Activated naive CD8-positive, alpha-beta T cell treated with anti-CD3 and anti-CD28 coated beads for 36 hours (primary cell): ENCODE results near the gene WNK2. TPM values are rescaled to one million over a fixed set of nuclear protein-coding genes. Genes with fewer than 3 reads are reported as not detected.
A peak's percentile ranks its signal among the peaks of the same experiment; 100 is the strongest.

ENCODE experiments used
- DNase-seq: peaks from one replicate; pipeline ENCODE4 v3.0.0; 2021
- H3K27ac Mint-ChIP-seq: one replicate; pipeline ENCODE4 v1.8.0; 2022; ENCODE audit warnings: mild to moderate bottlenecking, moderate library complexity, mixed read lengths
- H3K27me3 Mint-ChIP-seq: one replicate; pipeline ENCODE4 v1.8.0; 2022; ENCODE audit warnings: mild to moderate bottlenecking, mixed read lengths
- H3K36me3 Mint-ChIP-seq: one replicate; pipeline ENCODE4 v1.8.0; 2021; ENCODE audit warnings: mild to moderate bottlenecking, mixed read lengths
- H3K4me1 Mint-ChIP-seq: one replicate; pipeline ENCODE4 v1.8.0; 2021; ENCODE audit warnings: mixed read lengths
- H3K4me3 Mint-ChIP-seq: one replicate; pipeline ENCODE4 v1.8.0; 2022; ENCODE audit warnings: mild to moderate bottlenecking, moderate library complexity, mixed read lengths
- H3K9me3 Mint-ChIP-seq: one replicate; pipeline ENCODE4 v1.8.0; 2022; ENCODE audit warnings: mixed read lengths
- total RNA-seq, 2 experiments: library from RNA; stranded (reverse); gene quantifications; one replicate each; pipeline ENCODE4 v1.2.3, GENCODE V29; 2021

Gene WNK2
- total RNA-seq, 2 experiments from 2014 or later = 0.88 to 0.89 TPM

DNA sequence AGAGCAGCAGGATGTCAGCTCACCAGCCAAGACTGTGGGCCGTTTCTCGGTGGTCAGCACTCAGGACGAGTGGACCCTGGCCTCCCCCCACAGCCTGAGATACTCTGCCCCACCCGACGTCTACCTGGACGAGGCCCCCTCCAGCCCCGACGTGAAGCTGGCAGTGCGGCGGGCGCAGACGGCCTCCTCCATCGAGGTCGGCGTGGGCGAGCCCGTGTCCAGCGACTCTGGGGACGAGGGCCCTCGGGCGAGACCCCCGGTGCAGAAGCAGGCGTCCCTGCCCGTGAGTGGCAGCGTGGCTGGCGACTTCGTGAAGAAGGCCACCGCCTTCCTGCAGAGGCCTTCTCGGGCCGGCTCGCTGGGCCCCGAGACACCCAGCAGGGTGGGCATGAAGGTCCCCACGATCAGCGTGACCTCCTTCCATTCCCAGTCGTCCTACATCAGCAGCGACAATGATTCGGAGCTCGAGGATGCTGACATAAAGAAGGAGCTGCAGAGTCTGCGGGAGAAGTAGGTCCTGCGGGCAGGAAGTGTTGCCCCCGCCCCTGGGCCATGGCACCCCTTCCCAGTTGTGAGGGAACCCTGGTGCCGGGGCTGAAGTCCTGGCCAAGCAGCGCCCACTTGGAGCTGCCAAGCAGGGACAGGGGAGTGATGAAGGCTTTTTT is 108.9 kb downstream of the WNK2 start:
- H3K36me3 Mint-ChIP-seq = no peaks in the 10 kb centered on the region
- H3K9me3 Mint-ChIP-seq = no peaks in the 10 kb centered on the region
- no peak overlapping the region for H3K4me3 Mint-ChIP-seq
- no peak for DNase-seq
- no peak overlapping the region for H3K27ac Mint-ChIP-seq
- no peaks in the 10 kb centered on the region for H3K4me1 Mint-ChIP-seq
- H3K27me3 Mint-ChIP-seq = no peaks in the 10 kb centered on the region

DNA sequence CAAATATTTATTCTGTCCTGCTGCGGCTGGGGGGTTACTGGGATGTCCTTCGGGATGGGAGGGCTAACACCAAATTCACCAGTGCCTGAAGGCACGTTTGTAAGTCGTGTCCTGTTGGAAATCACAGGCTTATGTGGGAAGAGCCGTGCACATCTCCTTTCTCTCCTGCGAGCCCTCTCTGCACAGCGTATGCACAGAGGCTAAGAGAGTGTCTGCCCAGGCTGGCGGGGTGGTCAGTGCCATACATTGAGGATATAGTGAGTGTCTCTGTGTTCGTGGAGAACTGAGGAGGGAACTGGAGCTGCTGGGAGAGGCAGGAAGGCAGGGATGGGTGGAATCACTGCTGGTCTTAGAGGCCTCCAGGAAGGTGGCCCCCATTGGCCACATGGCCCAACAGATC is 110.1 kb downstream of the WNK2 start:
- DNase-seq = no peak
- no peak overlapping the region for H3K4me3 Mint-ChIP-seq
- no peaks in the 10 kb centered on the region for H3K36me3 Mint-ChIP-seq
- no peaks in the 10 kb centered on the region for H3K9me3 Mint-ChIP-seq
- no peaks in the 10 kb centered on the region for H3K27me3 Mint-ChIP-seq
- H3K27ac Mint-ChIP-seq = no peak overlapping the region
- H3K4me1 Mint-ChIP-seq = no peaks in the 10 kb centered on the region

DNA sequence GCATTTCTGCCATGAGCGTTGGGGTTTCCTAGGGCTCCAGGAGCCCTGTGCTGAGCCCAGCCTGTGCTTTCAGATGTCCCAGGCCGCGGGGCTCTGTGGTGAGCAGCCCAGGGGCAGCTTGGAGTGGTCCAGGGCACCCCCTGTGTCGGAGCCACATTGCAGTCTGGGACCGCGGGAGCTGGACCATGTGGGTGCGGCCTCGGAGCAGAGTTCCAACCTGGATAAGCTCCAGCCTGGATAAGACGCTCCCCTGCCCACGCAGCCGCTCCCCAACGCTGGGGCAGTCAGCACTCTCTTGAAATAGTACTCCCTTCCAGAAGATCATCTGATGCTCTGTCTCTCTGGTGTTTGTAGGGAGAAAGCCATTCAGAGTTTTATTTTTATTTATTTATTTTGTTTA is 111.1 kb downstream of the WNK2 start:
- no peak for DNase-seq
- Mint-ChIP-seq H3K4me3 (no peak overlapping the region), H3K27ac (no peak overlapping the region), H3K27me3 (no peaks in the 10 kb centered on the region), H3K36me3 (no peaks in the 10 kb centered on the region), H3K4me1 (no peaks in the 10 kb centered on the region), H3K9me3 (no peaks in the 10 kb centered on the region)

DNA sequence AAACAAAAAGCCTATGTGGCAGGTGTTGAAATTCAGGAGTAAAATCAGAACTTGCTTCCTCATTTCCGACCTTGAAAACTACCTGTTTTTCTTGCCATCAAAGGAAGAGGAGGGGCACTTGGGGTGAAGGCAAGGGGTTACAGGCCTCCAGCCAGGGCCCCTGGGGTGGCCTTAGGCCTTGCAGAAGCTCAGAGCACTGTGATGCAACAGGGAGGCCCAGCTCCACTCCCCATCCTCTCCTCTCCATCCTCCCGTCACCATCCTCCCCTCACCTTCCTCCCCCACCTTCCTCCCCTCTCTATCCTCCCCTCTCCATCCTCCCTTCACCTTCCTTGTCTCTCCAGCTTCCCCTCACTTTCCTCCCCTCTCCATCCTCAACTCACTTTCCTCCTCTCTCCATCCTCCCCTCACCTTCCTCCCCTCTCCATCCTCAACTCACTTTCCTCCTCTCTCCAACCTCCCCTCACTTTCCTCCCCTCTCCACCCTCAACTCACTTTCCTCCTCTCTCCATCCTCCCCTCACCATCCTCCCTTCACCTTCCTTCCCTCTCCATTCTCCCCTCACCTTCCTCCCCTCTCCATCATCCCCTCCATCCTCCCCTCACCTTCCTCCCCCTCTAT is 111.6 kb downstream of the WNK2 start:
- H3K36me3 Mint-ChIP-seq = no peaks in the 10 kb centered on the region
- DNase-seq = no peak
- H3K9me3 Mint-ChIP-seq = no peaks in the 10 kb centered on the region
- H3K4me1 Mint-ChIP-seq = no peaks in the 10 kb centered on the region
- H3K4me3 Mint-ChIP-seq = no peak overlapping the region
- no peaks in the 10 kb centered on the region for H3K27me3 Mint-ChIP-seq
- H3K27ac Mint-ChIP-seq = no peak overlapping the region

DNA sequence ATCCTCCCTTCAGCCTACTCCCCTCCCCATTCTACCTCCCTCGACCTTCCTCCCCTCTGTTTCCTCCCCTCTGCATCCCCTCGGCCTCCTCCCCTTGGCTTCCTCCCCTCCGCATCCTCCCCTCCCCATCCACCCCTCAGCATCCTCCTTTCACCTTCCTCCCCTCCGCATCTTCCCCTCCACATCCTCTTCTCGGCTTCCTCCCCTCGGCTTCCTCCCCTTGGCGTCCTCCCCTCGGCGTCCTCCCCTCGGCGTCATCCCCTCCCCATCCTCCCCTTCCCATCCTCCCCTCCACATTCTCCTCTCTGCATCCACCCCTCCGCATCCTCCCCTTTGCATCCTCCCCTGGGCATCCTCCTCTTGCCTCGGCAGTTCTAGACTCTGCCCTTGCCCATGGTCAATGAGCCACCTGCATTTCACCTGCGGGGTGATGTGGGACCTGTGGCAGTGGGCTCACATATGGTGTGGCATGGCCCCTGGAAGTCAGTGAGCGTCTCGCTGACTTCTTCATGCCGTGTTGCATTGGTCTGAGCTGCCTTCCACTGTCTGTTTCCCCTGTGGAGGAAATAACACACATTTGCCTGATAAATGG is 113.0 kb downstream of the WNK2 start:
- no peak for DNase-seq
- no peaks in the 10 kb centered on the region for H3K27me3 Mint-ChIP-seq
- no peaks in the 10 kb centered on the region for H3K36me3 Mint-ChIP-seq
- no peak overlapping the region for H3K27ac Mint-ChIP-seq
- H3K4me1 Mint-ChIP-seq = no peaks in the 10 kb centered on the region
- no peak overlapping the region for H3K4me3 Mint-ChIP-seq
- no peaks in the 10 kb centered on the region for H3K9me3 Mint-ChIP-seq

DNA sequence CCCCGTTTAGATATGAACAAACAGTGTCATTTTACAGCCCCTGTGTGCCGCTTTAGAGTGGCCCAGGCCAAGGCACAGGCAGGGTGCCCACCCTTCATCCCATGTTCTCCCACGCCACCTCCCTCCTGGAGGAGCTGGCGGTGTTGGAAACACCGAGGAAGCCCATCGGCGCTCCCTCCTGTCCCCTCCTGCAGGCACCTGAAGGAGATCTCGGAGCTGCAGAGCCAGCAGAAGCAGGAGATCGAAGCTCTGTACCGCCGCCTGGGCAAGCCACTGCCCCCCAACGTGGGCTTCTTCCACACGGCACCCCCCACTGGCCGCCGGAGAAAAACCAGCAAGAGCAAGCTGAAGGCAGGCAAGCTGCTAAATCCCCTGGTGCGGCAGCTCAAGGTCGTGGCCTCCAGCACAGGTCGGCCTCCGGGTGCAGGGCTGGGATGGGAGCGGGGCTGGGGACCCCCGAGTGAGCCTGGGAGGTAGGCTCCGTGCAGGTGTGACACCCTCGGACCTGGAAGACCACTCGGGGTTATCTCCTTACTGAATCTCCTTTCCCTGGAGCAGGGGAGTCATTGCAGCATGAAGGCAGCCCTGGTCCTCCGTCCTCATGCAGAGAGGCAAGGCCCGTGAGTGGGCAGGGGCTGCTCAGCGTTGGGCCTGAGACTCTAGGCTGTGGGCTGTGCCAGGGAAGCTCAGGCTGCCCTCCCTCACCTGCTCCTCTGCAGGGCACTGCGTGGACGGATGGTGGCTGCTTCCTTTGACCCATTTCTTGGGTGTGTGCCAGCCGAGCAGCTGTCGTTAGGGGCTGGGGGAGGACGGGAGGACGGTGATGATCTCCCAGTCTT is 113.9 kb downstream of the WNK2 start:
- no peaks in the 10 kb centered on the region for H3K27me3 Mint-ChIP-seq
- no peaks in the 10 kb centered on the region for H3K4me1 Mint-ChIP-seq
- no peak overlapping the region for H3K27ac Mint-ChIP-seq
- H3K4me3 Mint-ChIP-seq = no peak overlapping the region
- H3K36me3 Mint-ChIP-seq = no peaks in the 10 kb centered on the region
- DNase-seq = no peak
- no peaks in the 10 kb centered on the region for H3K9me3 Mint-ChIP-seq

DNA sequence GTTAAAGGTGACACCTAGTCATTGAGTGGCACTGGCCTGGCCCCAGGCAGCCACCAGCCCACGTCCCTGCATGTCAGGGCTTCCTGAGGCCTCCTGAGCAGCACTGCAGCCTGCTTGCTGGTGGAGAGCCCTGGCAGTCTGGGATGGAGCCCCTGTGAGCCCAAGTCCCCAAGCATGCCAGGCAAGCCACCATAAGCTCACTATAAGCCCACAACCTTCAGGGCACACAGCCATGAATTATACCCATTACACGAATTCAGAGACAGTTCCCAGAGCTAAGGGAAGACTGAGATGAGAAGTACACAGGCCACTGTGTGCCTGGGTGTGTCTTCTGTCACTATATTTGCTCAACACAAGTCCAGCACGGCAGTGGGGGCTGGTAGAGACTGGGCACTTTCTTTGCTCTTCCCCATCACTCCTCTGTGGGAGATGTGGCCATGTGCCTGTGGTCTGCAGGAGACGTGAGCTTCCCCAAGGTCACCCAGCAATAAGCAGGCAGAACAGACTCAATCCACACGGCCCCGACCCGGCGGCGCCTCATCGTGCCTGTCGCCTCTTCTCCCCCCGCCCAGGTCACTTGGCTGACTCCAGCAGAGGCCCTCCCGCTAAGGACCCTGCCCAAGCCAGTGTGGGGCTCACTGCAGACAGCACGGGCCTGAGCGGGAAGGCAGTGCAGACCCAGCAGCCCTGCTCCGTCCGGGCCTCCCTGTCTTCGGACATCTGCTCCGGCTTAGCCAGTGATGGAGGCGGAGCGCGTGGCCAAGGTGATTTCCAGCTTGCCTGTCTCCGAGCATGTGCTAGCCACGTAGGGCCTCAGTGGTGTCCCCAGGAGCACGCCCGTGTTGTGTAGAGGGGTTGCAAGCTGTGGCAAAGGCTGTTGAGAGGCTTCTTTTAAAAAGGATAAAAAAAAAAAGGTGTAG is 114.8 kb downstream of the WNK2 start:
- H3K4me1 Mint-ChIP-seq = no peaks in the 10 kb centered on the region
- H3K4me3 Mint-ChIP-seq = no peak overlapping the region
- DNase-seq = no peak
- no peak overlapping the region for H3K27ac Mint-ChIP-seq
- H3K27me3 Mint-ChIP-seq = no peaks in the 10 kb centered on the region
- H3K36me3 Mint-ChIP-seq = no peaks in the 10 kb centered on the region
- no peaks in the 10 kb centered on the region for H3K9me3 Mint-ChIP-seq

DNA sequence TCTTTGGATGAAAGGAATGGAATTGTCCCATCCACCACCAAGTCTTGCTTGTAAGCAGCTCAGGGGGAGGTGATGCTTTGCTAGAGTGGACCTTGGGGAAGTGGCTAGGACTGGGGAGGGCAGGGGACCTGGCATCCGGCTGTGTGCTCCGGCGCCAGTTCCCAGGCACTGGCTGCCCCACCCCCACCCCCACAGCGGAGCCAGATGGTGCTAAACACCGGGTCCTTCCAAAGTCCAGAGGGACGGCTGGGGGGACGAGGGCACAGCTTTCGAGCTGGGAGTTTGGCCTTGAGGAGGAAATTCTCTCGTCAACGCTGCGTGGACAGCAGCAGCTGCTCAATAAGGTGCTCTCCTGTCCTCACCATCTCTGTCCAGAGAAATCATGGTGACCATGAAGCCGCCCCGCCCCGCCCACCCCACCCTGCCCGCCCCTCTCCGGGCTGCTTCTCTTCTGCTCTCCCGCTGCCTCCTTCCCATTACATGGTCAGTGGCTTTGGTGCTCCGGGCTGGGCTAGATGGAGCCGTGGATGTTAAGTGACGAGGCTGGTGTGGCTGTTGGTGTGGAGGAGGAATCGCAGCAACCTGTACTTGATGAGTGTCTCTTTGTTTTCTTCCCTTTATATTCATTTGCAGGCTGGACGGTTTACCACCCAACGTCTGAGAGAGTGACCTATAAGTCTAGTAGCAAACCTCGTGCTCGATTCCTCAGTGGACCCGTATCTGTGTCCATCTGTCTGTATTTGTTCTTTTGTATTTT is 115.7 kb downstream of the WNK2 start:
- DNase-seq = no peak
- H3K27ac Mint-ChIP-seq = no peak overlapping the region
- no peaks in the 10 kb centered on the region for H3K36me3 Mint-ChIP-seq
- no peaks in the 10 kb centered on the region for H3K4me1 Mint-ChIP-seq
- no peaks in the 10 kb centered on the region for H3K27me3 Mint-ChIP-seq
- no peak overlapping the region for H3K4me3 Mint-ChIP-seq
- H3K9me3 Mint-ChIP-seq = no peaks in the 10 kb centered on the region

DNA sequence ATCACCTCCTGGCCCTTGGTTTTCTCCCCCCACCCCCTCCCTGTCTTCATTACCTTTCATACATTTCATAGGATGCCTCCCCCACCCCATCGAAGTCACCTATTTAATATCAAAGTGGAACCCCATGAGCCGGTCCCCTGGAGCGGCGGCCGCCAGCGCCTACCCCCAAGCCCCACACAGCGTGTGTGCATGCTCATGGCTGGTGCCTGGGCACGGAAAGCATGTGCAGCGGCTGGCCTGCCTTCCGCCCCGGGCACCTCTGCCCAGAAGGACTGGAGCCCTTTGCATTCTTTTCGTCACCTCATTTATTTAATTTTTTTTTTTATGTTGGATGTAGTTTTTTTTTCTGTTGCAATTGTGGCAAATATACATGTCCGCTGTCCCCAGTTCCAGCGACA is 116.2 kb downstream of the WNK2 start:
- no peak for DNase-seq
- no peaks in the 10 kb centered on the region for H3K36me3 Mint-ChIP-seq
- H3K27ac Mint-ChIP-seq = no peak overlapping the region
- no peaks in the 10 kb centered on the region for H3K9me3 Mint-ChIP-seq
- H3K4me1 Mint-ChIP-seq = no peaks in the 10 kb centered on the region
- no peaks in the 10 kb centered on the region for H3K27me3 Mint-ChIP-seq
- no peak overlapping the region for H3K4me3 Mint-ChIP-seq

DNA sequence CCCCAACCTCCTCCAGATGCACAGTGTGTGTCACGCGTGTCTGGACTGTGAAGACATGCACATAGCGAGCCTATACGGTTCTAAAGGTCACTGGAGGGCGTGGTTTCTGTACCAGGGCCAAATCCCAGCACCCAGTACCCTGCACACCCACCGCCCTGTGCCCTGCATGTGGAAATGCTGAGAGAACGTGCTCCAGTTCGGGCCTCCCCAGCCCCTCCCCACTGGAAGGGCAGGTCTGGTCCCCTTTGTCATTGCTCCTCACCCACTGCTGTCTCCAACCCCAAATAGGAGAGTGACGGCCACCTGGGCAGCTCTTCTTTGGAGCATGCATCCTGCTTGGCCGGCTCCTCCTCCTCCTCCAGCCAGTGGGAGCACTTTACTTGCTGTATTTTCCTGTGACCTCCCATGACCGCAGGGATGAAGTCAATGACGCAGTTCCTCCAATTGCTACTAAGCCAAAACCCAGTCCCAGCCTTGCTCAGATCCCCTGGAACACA is 116.7 kb downstream of the WNK2 start:
- H3K27me3 Mint-ChIP-seq = no peaks in the 10 kb centered on the region
- DNase-seq = no peak
- no peaks in the 10 kb centered on the region for H3K4me1 Mint-ChIP-seq
- no peak overlapping the region for H3K4me3 Mint-ChIP-seq
- H3K9me3 Mint-ChIP-seq = no peaks in the 10 kb centered on the region
- H3K36me3 Mint-ChIP-seq = no peaks in the 10 kb centered on the region
- no peak overlapping the region for H3K27ac Mint-ChIP-seq

DNA sequence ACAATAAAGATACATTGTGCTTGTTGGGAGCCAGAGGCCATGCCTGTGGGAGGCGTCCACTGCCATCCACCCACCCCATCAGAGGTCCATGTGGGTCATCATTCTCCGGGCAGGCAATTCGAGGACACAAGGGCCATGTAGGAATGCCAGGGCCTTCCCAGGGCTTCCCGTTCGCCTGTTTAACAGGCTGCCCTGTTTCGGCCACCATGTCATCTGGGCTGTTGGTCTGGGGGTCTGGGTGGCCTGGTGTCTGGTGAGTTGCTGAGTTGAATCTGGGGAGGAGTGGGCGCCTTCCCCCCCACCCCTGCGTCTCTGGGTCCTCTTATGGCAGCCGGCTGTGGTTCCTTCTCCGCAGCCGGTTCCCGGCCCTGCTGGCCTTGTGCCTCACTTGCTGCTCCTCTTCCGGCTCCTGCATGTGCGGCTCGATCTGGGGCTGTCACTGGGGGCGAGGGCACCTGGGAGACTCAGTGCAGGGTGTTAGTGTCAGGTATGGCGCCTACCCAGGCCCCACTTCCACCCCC is 117.4 kb downstream of the WNK2 start:
- H3K9me3 Mint-ChIP-seq = no peaks in the 10 kb centered on the region
- no peaks in the 10 kb centered on the region for H3K36me3 Mint-ChIP-seq
- no peaks in the 10 kb centered on the region for H3K27me3 Mint-ChIP-seq
- no peak overlapping the region for H3K27ac Mint-ChIP-seq
- no peak overlapping the region for H3K4me3 Mint-ChIP-seq
- H3K4me1 Mint-ChIP-seq = no peaks in the 10 kb centered on the region
- DNase-seq = no peak

DNA sequence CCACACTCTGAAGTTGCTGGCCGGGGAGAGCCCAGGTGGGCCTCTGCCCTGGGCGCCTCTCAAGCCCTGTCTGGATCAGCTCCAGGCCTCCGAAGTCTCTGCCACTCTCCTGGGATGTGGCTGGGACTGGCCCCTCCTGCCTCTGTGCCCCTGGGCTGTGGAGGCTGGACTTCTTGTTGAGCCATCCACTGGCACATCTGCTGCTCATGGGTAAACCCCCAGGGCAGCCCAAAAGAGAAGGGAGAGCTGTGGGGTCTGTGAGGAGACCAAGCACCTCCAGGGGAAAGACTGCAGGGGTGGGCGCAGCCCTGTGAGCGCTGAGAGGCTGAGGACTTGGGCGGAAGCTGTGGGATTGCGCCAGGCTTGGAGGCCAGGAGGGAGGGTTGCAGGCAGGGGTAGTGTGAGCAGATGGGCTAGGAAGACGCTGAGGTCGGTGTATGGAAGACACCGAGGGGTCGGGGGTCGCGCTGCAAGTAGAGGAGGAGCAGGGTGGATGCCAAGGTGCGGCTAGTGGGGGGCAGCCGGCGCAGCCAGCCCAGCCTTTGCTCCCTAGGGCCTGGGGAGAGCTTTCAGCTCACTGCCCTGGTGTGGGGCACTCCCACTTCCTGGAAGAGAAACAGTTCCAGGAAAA is 118.1 kb downstream of the WNK2 start:
- H3K4me1 Mint-ChIP-seq = no peaks in the 10 kb centered on the region
- DNase-seq = no peak
- H3K27ac Mint-ChIP-seq = no peak overlapping the region

DNA sequence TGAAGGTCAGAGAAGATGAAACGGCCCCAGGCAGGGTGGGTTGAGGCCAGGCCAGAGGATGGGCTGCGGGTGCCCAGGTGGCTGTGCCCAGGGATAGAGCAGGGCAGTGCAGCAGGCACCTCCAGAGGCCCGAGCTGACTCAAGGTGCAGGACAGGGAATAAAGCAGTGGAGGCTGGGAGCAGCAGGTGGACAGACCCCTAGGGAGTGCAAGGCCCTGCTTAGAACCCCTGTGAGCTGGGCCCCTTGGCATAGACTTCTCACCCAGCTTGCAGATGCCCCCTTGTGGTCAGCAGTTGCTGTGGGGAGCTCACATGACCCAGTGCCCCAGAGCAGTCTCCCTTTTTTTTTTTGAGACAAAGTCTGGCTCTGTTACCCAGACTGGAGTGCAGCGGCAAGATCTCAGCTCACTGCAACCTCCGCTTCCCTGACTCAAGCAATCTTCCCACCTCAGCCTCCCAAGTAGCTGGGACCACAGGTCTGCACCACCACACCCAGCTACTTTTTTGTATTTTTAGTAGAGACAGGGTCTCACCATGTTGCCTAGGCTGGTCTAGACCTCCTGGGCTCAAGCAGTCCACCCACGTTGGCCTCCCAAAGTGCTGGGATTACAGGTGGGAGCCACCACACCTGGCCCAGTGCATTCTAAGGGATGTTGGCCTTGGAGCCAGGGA is 118.8 kb downstream of the WNK2 start:
- H3K36me3 Mint-ChIP-seq = no peaks in the 10 kb centered on the region
- H3K4me3 Mint-ChIP-seq = no peak overlapping the region
- H3K4me1 Mint-ChIP-seq = no peaks in the 10 kb centered on the region
- H3K9me3 Mint-ChIP-seq = no peaks in the 10 kb centered on the region
- no peak overlapping the region for H3K27ac Mint-ChIP-seq
- H3K27me3 Mint-ChIP-seq = no peaks in the 10 kb centered on the region
- DNase-seq = peak; percentile 63

More for the DNA sequence above, 118.1 kb downstream of the WNK2 start:
- Mint-ChIP-seq H3K4me3 (no peak overlapping the region), H3K9me3 (no peaks in the 10 kb centered on the region), H3K27me3 (no peaks in the 10 kb centered on the region), H3K36me3 (no peaks in the 10 kb centered on the region)
